K562 treated with DMSO at 1 percent for 24 hours (cell line): ENCODE data around the gene PRIMPOL. TPM values are rescaled to one million over a fixed set of nuclear protein-coding genes. Genes with fewer than 3 reads are reported as not detected.

Source experiments
- total RNA-seq: library from RNA; unstranded; fragments of 300-600 nt; gene quantifications from 2 replicates; pipeline ENCODE4 v1.2.3, GENCODE V29; 2022; ENCODE audit warnings: low read depth; ENCODE audit not compliant: insufficient read depth

PRIMPOL gene, protein sequence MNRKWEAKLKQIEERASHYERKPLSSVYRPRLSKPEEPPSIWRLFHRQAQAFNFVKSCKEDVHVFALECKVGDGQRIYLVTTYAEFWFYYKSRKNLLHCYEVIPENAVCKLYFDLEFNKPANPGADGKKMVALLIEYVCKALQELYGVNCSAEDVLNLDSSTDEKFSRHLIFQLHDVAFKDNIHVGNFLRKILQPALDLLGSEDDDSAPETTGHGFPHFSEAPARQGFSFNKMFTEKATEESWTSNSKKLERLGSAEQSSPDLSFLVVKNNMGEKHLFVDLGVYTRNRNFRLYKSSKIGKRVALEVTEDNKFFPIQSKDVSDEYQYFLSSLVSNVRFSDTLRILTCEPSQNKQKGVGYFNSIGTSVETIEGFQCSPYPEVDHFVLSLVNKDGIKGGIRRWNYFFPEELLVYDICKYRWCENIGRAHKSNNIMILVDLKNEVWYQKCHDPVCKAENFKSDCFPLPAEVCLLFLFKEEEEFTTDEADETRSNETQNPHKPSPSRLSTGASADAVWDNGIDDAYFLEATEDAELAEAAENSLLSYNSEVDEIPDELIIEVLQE
- total RNA-seq: 10.9 and 24.3 TPM in 2 replicates

DNA sequence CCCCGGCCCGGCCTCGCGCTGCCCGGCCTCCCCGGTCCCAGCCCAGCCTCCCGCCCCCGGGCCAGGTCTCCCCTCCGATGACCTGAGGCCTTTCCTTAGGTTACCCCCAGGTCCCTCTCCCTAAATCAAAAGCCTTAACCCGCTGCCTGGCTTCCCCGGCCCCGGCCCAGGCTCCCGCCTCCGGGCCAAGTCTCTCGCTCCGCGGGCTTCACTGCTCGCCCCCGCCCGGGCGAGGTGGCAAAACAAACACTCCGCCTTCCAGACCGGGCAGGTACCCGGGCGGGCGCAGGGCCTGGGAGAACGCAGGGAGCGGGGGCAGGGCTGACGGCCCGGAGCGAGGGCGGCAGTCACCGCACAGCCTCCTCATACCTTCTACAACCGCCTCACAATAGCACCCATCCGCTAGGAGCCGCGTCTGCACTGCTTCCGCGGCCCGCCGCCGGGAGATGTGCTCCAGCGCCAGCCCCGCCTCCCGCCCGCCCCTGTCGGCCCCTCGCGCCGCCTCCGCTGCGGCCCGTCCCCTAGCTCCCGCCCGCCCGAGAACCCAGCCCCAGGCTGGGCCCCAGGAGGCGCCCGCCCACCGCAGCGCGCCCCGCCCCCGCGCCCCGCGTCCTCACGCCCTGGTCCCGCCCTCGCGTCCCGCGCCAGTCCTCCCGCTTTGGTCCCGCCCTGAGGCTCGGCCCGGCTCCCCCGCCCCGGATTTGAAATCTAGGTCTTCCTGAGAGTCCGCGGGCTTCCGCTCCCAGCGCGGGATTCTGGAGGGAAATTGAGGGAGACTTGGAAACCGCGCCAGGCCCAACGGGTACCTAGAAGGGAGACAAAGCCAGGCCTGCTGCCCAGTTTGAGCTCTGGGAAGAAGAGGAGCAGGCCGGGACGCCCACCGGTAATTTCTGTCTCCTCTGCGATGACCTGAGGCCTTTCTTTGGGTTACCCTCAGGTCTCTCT lies at the start of gene PRIMPOL, which contains the start of gene CASP3:
TSS of gene PRIMPOL (plus strand) at position 713 of the 945 bp plus-strand sequence. CDS start 7,403 bp downstream, outside the sequence.
TSS of gene CASP3 (minus strand) at position 422 of the 945 bp plus-strand sequence. CDS start 10,994 bp downstream, outside the sequence.

DNA sequence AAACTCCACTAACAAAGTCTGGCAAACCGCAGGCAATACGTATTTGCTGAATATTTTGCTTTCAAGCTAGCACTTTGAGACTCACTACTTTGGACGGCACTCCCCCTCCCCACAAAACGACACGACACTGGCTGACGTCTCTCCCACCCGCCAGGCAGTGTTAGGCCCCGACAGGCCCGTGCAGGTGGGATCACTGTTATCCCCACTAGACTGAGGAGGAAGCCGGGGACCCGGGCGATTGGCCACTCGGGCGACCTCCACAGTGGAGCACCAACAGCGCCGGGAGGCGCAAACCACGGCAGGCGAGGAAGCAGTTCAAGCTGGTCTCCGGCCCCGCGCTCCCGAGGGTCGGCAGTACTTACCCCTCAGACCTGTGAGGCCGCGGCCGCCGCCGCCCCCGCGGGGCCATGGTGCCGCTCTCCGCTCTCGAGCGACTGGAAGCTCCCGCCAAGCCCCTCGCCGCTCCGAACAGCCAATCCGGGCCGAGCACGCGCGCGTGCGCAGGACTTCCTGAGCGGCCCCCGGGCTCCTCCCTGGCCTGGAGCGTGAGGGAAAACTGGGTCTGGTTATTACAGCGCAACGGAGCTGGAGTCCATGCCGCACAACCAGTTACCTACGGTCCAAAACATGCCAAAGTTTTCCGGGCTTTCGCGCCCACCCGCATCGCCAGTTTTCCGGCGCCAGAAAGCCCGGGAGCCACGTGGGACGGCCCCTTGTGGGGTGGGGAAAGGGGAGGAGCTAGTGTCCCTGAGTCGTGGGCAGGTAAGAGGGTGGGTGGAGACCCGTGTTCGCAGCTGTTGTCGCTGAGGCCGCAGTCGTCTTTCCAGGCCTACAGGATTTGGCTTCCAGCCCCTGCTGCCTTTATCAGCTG lies 84.4 kb downstream of the PRIMPOL start, which contains the start of gene CENPU:
TSS of gene CENPU (minus strand) at position 443 of the 871 bp plus-strand sequence. CDS start at position 409, 34 bp downstream.

Other genes starting within 250 kb of the PRIMPOL start
- 13.6 and 21.1 TPM in 2 replicates for gene IRF2, start 175.2 kb upstream of the PRIMPOL start, total RNA-seq
- gene CASP3, start 291 bp upstream of the PRIMPOL start, total RNA-seq: 20.1 and 24.1 TPM in 2 replicates
- 41.0 and 51.2 TPM in 2 replicates for gene CENPU, start 84.4 kb downstream of the PRIMPOL start, total RNA-seq
- 26.8 and 34.7 TPM in 2 replicates for gene ACSL1, start 176.2 kb downstream of the PRIMPOL start, total RNA-seq